GM19468 (cell line): Measurements from ENCODE around the gene PRLH.
"Not testable (repeated sequence)": the region's sequence is repeated elsewhere in the genome, so short reads cannot be mapped to it uniquely, and the experiment has no call there.

Experiments
- ATAC-seq: cut with Tn5 transposase; IDR thresholded peaks from one replicate; pipeline ENCODE4 v1.9.1; 2021; ENCODE audit warnings: mild to moderate bottlenecking, moderate library complexity, moderate number of reproducible peaks; ENCODE audit not compliant: unreplicated experiment; ENCODE audit errors: extremely low read depth

PRLH gene

DNA sequence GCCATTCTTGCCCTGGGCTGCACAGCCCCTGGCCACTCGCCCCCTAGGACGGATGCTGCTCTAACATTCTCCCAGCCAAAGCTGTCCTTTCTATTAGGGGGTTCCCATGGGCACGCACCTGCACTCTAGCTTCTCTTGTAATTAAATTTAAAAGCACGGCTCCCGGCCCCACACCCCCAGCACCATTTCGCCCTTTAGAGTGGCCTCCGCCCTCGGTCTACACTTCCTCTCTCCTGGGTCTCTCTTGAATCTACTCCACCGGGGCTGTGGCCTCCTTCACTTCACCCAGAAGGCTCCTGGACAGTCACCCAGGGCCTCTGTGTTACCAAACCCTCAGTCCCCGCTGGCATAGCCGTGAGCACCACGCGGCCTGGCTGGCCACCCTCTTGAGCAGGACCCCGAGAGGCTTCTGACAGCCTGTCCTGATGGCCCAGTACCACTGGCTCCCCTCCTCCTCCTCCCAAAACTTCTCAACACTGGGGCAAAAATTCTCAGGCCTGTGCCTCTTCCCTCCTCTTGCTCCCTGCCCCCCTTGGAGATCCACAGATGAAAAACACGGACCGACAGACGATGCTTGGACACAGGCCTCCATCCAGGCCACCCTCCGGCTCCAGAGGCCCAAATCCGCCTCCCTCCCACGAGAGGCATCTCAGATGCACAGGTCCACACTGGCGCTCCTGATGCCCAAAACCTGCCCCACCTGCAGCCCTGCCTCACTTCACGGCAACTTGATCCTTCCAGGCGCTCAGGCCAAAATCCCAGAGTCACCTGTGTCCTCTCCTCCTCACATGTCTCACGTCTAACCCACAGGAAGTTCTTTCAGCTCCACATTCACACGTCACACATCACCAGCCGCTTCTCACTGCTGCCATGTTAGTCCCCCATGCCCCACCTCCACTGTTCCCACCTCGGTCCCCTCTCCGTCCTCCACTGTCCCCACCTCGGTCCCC, 31.1 kb downstream of the PRLH start:
- ATAC-seq, result no peak

DNA sequence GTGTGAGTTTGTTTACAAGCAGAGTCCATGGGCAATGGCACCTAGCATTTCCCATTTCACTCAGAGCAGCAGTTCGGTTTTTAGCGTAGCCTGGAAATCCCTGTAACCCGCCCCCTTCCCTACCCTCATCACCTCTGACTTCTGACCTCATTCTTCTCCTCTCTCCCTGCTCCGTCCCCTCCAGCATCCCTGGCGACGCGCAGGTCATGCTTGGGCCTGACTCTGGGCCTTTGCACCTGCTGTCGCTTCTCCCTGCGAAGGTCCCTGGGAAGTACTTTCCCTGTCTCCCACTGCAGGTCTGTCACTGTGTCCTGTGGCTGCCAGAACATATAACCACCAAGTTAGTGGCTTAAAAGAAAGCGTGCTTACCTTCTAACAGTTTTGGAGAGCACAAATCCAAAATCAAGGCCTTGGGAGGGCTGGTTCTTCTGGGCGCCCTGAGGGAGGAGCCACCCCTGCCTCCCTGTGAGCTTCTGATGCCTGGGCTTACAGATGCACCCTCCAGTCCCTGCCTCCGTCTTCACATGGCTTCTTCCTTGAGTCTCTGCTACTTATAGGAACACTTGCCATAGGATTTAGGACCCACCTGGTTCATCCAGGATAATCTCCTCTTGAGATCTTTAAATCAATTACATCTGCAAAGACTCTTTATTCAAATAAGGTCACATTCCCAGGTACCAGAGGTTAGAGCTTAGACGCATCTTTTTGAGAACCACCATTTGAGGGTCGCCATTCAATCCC, 32.3 kb downstream of the PRLH start:
- no peak for ATAC-seq

DNA sequence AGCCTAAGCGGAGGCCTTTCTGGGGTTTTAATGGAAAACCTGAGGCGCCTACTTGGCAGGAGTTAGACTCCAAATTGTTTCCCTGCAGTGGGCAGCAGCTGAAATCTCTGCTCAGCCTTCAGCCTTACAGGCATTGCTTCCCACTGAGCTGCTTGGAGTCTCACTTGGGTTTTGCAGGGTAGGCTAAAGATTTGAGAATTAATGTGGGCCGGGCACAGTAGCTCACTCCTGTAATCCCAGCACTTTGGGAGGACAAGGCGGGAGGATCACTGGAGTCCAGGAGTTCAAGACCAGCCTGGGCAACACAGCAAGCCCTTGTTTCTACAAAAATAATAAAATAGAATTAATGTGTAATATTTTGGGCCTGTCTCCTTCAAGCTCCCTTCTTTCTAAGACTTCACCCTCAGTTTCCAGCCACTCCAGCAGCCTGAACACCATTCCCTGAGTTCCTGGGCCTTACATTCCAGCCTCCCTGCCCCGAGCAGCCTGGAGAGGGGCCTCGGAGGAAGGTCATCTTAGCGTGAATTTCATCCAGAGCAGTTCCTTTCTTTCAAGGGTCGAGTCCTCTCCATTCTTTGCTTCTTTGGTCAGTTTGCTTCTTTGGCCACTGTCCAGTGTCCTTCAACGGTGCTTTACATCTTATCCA, 33.2 kb downstream of the PRLH start:
- no peak for ATAC-seq

DNA sequence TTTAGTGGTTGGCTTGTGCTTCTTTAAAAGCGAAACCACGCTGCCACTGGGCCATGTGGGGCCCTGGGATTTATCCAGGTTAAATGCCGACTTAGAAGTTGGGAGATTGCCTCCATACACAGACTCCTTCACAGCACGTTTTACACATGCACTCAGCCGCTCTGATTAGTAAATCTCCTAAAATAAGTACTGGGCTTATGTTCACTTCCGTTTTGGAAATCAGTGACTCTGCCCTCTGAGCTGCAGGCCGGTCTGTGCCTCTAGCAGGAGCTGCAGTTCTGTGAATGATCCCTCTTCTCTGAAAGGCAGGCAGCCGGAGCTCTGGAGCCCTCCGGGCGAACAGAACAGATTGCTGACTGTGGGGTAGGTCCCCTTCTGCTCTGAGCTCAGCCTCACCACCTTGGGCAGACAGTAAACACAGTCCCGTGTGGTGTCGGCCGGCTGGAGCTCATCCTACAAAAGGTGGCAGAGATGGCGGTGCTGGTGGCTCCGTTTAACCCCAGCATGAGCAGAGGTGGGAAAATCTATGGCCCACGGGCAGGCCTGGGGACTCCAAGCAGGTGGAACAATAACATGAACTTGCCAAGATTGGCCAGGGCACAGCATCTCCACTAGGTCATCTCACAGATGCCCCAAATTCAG, 34.0 kb downstream of the PRLH start:
- ATAC-seq, result no peak

DNA sequence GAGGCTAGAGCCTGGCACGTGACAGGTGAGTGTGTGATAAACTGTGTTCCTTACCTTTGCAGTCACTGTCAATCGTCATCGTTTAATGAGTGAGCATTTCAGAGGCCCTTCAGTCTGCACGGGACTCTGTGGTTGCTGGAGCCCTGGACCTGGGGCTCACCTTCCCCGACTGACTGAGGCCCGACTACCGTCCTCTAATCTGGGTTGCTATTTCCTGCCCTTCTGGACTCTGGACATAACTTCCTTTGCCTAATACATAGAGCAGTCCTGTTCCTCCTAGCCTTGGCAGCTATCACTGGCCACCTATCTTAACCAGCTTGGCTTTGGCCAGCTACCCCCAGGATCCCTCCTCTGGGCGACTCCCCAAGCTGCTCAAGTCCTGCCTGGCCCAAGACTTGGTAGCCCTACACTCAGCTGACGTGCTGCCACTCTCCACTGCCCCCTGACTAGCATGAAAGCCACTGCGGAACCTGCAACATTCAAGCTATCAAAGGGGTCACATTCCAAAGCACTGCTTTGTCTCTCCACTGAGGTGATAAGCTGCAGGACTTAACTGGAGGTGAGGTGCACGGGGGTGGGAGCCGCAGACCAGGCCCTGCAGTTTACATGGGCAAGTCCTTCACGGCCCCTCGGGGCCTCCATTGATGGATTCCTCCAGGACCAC, 35.2 kb downstream of the PRLH start:
- ATAC-seq, result no peak

DNA sequence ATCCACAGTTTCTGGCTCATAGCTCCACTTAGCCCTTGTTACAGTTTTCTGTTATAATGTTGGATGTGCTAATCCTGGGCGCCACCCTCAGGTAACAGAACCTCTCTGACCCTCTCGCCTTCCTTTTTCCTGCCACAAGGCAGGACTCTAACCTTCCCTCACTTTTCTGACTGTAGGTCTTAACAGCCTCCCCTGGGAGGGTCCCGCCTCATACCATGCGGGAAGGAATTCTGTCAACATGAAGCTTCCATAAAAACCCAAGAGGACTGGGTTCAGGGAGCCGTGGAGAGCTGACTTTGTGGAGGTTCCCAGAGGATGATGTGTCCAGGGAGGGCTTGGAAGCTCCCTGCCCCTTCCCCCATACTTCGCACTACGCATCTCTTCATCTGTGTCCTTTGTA, 36.0 kb downstream of the PRLH start:
- ATAC-seq, result no peak

DNA sequence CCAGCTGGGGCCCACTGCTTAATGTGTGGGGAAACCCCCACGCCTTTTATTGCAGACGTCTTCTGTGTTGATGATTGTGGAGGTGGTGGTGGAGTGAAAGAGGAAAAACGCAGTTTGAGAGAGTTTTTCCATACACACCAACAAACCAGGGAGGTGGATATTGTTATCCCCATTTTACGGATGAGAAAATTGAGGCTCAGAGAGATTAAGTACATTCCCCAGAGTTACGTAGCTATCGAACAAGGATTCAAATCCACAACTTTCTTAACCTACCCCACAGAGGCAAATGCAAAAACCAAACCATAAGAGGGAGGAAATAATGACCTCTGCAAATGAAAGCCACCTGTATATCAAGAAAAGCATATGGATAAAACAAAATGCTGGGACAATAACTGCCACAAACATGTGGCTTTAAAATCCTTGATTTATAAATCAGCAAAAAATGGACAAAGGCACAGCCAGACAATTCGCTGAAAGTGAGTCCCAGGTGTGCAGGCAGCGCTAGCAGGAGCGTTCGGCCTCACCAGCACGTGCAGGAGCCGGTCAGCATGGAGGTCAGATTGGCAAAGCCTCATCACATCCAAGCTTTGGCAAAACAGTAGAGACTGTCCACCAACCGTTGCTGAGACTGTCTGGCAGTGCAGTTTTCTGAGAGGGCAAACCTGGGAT, 36.8 kb downstream of the PRLH start:
- ATAC-seq, result no peak

DNA sequence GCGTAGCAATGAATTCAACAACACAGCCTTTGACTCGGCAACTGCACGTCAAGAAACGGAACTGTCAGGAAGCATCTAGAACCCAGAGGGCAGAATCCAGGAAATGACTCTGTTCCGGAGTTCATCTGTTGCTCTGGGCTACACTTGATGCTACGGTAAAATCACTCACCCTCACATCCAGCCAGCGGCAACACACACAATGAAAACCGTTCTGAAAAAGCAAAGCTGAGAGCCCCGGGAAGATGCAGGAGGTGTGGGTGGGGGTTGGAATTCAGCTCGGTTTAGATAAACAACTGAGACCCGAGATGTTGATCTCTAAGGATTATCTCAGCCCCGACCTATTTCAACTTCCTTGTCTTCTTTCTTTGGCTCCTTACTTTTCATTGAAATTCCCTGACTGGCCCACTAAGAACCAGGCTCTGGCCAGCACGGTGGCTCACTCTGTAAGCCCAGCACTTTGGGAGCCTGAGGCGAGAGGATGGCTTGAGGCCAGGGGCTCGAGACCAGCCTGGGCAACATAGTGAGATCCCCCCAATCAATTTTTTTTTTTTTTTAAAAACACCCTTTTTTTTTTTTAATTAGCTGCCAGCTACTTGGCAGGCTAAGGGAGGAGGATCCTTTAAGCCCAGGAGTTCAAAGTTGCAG, 37.5 kb downstream of the PRLH start:
- ATAC-seq, result peak; percentile 63

DNA sequence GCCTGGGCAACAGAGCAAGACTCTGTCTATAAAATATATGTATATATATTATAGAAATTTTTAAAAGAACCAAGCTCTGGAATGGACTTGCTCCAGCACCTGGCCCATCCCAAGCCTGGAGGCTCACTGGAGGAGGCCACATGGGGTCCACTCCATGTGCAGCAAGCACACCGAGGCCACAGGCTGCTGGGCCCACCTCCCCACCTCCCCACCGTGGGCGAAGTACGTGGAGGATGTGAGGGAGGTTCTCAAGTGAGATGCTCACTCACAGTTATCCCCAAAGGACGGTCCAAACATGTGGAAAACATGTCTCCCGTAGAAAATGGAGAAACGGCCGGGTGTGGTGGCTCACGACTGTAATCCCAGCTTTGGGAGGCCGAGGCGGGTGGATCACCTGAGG, 38.0 kb downstream of the PRLH start:
- no peak for ATAC-seq

DNA sequence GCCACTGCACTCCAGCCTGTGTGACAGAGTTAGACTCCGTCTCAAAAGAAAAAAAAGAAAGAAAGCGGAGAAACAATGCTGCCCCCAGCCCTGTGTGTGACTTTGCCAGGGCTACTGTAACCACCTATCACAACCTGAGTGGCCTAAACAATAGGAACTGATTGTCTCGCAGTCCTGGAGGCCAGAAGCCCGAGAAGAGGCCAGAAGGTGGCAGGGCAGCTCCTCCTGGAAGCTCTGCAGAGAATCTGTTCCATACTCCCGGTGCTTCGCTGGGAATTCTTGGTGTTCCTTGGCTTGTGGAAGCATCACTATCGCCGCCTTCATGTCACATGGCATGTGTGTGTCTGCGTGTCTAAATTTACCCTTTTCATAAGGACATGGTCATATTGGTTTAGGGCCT, 38.6 kb downstream of the PRLH start:
- ATAC-seq, result no peak

DNA sequence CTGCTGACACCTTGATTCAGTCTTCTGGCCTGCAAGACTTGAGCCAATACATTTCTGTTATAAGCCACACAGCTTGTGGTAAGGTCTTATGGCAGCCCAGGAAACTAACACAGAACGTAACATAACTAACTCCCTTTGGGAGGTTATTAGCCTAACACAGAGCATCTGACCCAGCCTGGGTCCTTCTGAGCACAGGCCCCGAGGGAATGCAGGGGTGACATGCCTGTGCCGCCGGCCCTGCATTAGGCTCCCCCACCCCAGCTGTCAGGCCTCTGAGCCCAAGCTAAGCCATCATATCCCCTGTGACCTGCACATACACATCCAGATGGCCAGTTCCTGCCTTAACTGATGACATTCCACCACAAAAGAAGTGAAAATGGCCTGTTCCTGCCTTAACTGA, 40.1 kb downstream of the PRLH start:
- not testable (repeated sequence) for ATAC-seq

DNA sequence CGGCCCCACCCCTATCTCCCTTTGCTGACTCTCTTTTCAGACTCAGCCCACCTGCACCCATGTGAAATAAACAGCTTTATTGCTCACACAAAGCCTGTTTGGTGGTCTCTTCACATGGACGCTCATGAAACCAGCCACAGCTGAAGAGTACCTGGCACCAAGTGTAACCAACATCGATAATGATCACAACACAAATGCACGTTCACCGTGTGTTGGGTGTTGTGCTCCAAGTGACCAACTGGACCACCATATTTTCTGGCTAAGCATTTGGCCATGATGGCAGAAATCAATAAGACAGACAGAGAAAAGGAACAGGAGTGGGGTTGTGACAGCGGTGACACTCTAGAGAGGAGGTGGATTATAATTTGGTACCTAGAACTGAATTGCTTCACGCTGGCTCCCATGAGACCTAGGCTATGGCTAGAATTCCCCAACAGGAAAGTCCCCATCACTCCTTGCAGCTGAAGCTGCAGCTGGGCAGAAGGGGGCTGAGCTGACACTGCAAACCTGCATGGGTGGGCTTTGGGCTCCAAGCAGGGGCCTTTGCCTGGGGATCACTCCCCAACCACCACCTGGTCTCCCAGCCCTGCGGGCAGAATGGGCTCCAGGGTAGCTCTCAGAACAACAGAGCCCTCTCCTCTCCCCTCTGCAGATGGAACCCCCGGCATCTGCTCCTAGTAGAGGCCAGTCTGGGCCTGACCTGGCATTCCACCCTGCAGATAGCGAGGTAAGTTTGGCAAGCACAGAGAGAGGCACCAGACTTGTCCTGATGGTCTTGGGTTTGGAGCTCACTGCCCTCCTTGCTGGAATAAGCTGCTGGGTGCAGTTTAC, 46.4 kb downstream of the PRLH start:
- ATAC-seq, result no peak

DNA sequence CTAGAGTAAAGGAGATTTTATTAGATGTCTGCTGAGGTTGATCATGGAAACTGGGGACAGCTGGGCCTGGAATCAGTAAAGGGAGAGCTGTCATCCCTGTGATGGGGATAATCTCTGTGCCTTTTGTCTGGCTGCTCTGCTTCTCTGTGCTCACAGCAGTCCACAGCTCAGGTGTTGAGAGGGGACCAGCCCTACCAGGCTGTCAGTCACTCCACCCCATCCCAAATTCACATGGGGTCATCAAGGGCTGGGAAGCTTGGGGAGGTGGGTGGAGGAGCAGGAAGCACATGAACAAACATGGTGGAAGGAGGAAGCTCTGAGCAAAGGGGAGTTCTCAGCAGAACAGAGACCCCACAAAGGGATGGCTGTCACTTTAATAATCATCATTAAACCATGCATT, 47.3 kb downstream of the PRLH start:
- ATAC-seq, result no peak

DNA sequence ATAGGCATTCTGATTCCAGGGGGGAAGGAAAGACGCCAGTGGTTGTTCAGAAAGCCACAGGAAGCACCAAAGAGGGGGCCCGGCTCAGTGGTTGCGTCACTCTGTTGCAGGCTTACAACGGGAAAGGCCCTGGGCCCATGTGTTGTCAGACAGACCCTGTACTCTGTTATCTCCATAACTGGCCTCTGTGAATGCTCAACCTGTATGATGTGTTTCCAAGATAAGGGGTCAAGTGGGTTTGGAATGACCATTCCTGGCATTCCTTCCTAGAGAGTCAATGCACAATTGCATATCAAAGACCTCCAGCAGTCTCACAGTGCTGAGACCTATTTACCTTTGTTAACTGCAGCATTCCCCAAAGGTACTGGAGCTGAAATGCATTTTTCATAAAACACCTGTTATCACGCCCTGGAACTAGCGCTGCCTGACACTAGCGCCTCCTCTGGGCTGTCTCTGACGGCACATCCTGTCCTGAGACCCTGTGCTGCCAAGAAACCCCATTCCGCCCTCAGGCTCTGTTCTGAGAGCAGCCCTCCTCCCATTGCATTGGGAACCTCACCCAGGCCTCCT, 47.9 kb downstream of the PRLH start:
- ATAC-seq, result no peak

DNA sequence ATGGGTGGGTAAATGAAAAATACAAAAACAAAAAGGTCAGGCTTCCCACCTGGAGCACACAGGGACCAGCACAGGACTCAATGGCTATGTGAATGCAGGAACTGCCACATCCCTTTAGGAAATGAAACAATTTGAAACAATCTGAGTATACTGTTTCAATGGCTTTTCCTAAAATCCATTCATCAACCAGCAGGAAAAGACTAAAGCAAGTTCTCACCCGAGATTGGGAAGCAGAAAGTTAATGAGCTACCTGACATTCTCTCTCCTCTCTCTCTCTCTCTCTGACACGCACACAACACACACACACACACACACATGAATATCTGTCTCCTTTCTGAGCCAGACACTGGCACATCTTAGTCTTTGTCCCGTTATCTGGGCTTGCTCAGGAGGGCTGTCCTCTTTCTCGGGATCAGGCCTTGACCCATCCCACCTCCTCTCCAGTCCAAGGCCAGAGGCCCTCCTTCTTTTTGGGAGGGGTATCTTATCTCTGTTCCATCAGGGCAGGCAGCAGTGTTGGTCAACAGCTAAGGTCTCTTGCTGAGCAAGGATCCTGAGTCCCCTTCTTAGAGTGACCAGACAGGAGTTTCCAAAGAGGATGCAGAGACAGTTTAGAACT, 49.4 kb downstream of the PRLH start:
- ATAC-seq, result no peak

DNA sequence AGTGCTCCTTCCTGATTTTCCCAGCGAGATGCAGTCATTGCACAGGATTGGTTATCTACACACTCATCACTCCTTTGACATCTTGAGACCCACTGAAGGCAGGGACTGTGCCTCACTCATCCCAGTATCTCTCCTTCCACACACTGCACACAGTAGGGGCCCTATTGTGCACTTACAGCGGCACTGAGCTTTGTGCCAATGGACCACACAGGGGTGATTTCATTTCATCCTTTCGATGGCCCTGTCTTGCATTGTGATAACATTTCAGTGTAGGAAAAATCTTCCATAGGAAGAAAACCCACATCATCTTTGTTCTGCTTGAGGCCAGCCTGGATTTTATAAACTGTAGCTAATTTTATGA, 50.0 kb downstream of the PRLH start:
- no peak for ATAC-seq
